ENCODE measurements around the gene NIPBL. TPM values are rescaled to one million over a fixed set of nuclear protein-coding genes. Genes with fewer than 3 reads are reported as not detected.

The NIPBL gene
- total RNA-seq, 1 experiment from 2014 or later = 124 TPM

GRCh38 chr5:37063739-37064138, 187.2 kb downstream of the NIPBL start:
- intact Hi-C loops (cut with micrococcal nuclease; ENCODE audit: unreplicated experiment) = no loop called here
- Histone ChIP-seq H3K36me3 (ENCODE audit: low read depth) (peaks cover 19% of the 10 kb centered on the region), H2AFZ (no peak overlapping the region), H3K9me3 (ENCODE audit: insufficient read depth, low read depth) (no peaks in the 10 kb centered on the region), H3K4me2 (no peak overlapping the region), H3K27me3 (ENCODE audit: insufficient read depth, low read depth) (no peaks in the 10 kb centered on the region), H3K4me3 (no peak overlapping the region), H3F3A (ENCODE audit: insufficient read depth, low read depth) (peaks cover 10% of the 10 kb centered on the region; the same call in 1 of the 2 replicates), H3K9me2 (ENCODE audit: insufficient read depth) (no peaks in the 10 kb centered on the region), H3K27ac (no peak overlapping the region), H4K20me1 (ENCODE audit: insufficient read depth) (peaks cover 4% of the 10 kb centered on the region; the same call in 1 of the 2 replicates), H3K79me2 (ENCODE audit: low read depth) (no peaks in the 10 kb centered on the region), H3K4me1 (replicated peaks; ENCODE audit: insufficient read depth) (no peaks in the 10 kb centered on the region)
- no TSS peak for BruUV-seq (replicated peaks)
- ChIA-PET POLR2A (ENCODE audit: unreplicated experiment) (no interaction called here), CTCF (no interaction called here)
- TF ChIP-seq CTCF (conservative IDR thresholded peaks at IDR 0.05) (no peak), EZH2 (IDR thresholded peaks at IDR 0.05; ENCODE audit: low read depth) (no peak)
- DNase-seq = no peak

DNA sequence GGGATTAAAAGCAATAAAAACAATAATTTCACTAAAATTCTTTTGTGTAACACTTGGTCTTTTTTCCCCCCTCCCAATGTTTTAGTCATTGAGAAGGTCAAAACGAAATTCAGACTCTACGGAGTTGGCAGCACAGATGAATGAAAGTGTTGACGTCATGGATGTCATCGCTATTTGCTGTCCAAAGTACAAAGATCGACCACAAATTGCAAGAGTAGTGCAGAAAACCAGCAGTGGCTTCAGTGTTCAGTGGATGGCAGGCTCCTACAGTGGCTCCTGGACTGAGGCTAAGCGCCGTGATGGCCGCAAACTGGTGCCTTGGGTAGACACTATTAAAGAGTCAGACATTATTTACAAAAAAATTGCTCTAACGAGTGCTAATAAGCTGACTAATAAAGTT, 187.9 kb downstream of the NIPBL start:
- Histone ChIP-seq H3K4me1 (replicated peaks; ENCODE audit: insufficient read depth) (no peaks in the 10 kb centered on the region), H3K79me2 (ENCODE audit: low read depth) (no peaks in the 10 kb centered on the region), H2AFZ (no peak overlapping the region), H3K4me3 (no peak overlapping the region), H3K27me3 (ENCODE audit: insufficient read depth, low read depth) (no peaks in the 10 kb centered on the region), H3K9me3 (ENCODE audit: insufficient read depth, low read depth) (no peaks in the 10 kb centered on the region), H3K9me2 (ENCODE audit: insufficient read depth) (no peaks in the 10 kb centered on the region), H3K27ac (no peak overlapping the region), H3K4me2 (no peak overlapping the region), H3K36me3 (ENCODE audit: low read depth) (peaks cover 19% of the 10 kb centered on the region), H3F3A (ENCODE audit: insufficient read depth, low read depth) (peaks cover 10% of the 10 kb centered on the region; the same call in 1 of the 2 replicates), H4K20me1 (ENCODE audit: insufficient read depth) (no peaks in the 10 kb centered on the region)
- POLR2A ChIA-PET (ENCODE audit: unreplicated experiment) = interaction anchor here (0.6 kb wide), 1 partner anchor 1405 kb away, joined by 3 read pairs; no protein-coding TSS in a partner anchor
- CTCF ChIA-PET = interaction anchor here (0.6 kb wide), 1 partner anchor 84 kb away, joined by 8 read pairs; no protein-coding TSS in a partner anchor
- no peak for TF ChIP-seq EZH2 (IDR thresholded peaks at IDR 0.05; ENCODE audit: low read depth)
- no peak for TF ChIP-seq CTCF (conservative IDR thresholded peaks at IDR 0.05)
- no peak for DNase-seq
- intact Hi-C loops (cut with micrococcal nuclease; ENCODE audit: unreplicated experiment) = no loop called here
- no TSS peak for BruUV-seq (replicated peaks)

DNA sequence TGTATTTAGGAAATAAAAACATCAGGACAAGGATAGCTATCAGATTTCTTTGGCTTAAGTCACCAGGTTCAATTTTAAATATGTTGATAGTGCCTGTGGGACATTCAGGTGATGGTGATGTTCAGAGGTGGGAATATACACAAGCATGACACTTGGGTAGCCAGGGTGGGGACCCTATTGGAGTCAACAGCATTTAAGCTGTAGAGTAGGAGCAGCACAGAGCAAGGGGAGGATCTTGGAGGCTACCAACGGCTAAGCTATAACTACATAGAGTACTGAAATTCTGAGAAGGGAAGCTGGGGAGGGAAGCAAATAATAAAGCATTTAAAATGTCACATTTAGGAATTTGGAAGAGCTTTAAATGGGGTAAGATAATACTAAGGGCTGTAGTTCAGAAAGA, 194.9 kb downstream of the NIPBL start:
- BruUV-seq (replicated peaks) = no TSS peak
- Histone ChIP-seq H3K9me2 (ENCODE audit: insufficient read depth) (no peaks in the 10 kb centered on the region), H3K9me3 (ENCODE audit: insufficient read depth, low read depth) (no peaks in the 10 kb centered on the region), H3K36me3 (ENCODE audit: low read depth) (no peaks in the 10 kb centered on the region), H2AFZ (no peak overlapping the region), H3K4me2 (no peak overlapping the region), H3K27me3 (ENCODE audit: insufficient read depth, low read depth) (no peaks in the 10 kb centered on the region), H3K4me1 (replicated peaks; ENCODE audit: insufficient read depth) (no peaks in the 10 kb centered on the region), H3K27ac (no peak overlapping the region), H3K4me3 (no peak overlapping the region), H3F3A (ENCODE audit: insufficient read depth, low read depth) (0 out of 2 replicates have a peak, but pooled peaks cover 4% of the 10 kb centered on the region), H4K20me1 (ENCODE audit: insufficient read depth) (no peaks in the 10 kb centered on the region), H3K79me2 (ENCODE audit: low read depth) (no peaks in the 10 kb centered on the region)
- DNase-seq = peak in 1 of 2 experiments; percentile 15
- TF ChIP-seq CTCF (conservative IDR thresholded peaks at IDR 0.05) (no peak), EZH2 (IDR thresholded peaks at IDR 0.05; ENCODE audit: low read depth) (no peak)
- POLR2A ChIA-PET (ENCODE audit: unreplicated experiment) = no interaction called here
- CTCF ChIA-PET = no interaction called here
- intact Hi-C loops (cut with micrococcal nuclease; ENCODE audit: unreplicated experiment) = no loop called here
